NCI-H748 (cell line): ENCODE results near the gene TMEM150C.

ENCODE experiments used
- DNase-seq: peaks from one replicate; lab custom pipeline; 2025; ENCODE audit not compliant: unreplicated experiment; lab: John Stamatoyannopoulos, UW

The TMEM150C gene

GRCh38 chr4:82561786-82562563 lies at the start of gene TMEM150C:
TMEM150C (minus strand) TSS chr4:82561988; CDS start chr4:82504657, 57,331 bp downstream.
- peak; percentile 70 for DNase-seq

GRCh38 chr4:82611527-82611926 lies 49.7 kb upstream of the TMEM150C start:
- DNase-seq, result peak; percentile 22

GRCh38 chr4:82610041-82610440 lies 48.3 kb upstream of the TMEM150C start:
- no peak for DNase-seq

GRCh38 chr4:82606622-82607021 lies 44.8 kb upstream of the TMEM150C start:
- no peak for DNase-seq

GRCh38 chr4:82604522-82604921 lies 42.7 kb upstream of the TMEM150C start:
- DNase-seq, result no peak

- DNase-seq, result no peak
Measured at GRCh38 chr4:82601242-82602015, 39.6 kb upstream of the TMEM150C start.

- peak; percentile 35 for DNase-seq
Measured at GRCh38 chr4:82599336-82599735, 37.5 kb upstream of the TMEM150C start.

GRCh38 chr4:82594456-82594855 lies 32.7 kb upstream of the TMEM150C start:
- no peak for DNase-seq

GRCh38 chr4:82593411-82593810 lies 31.6 kb upstream of the TMEM150C start:
- no peak for DNase-seq

- DNase-seq, result no peak
Measured at GRCh38 chr4:82592639-82593038, 30.9 kb upstream of the TMEM150C start.

GRCh38 chr4:82591592-82591991 lies 29.8 kb upstream of the TMEM150C start:
- peak; percentile 52 for DNase-seq

GRCh38 chr4:82589756-82590155 lies 28.0 kb upstream of the TMEM150C start:
- DNase-seq, result no peak

- no peak for DNase-seq
Measured at GRCh38 chr4:82588771-82589270, 27.0 kb upstream of the TMEM150C start.

GRCh38 chr4:82587826-82588540 lies 26.2 kb upstream of the TMEM150C start:
- no peak for DNase-seq

GRCh38 chr4:82585690-82586435 lies 24.1 kb upstream of the TMEM150C start:
- peak; percentile 6 for DNase-seq

GRCh38 chr4:82584931-82585330 lies 23.1 kb upstream of the TMEM150C start:
- DNase-seq, result no peak

- DNase-seq, result no peak
Measured at GRCh38 chr4:82583897-82584587, 22.3 kb upstream of the TMEM150C start.

GRCh38 chr4:82579932-82580331 lies 18.1 kb upstream of the TMEM150C start:
- DNase-seq, result no peak

GRCh38 chr4:82578935-82579334 lies 17.1 kb upstream of the TMEM150C start:
- no peak for DNase-seq

- DNase-seq, result no peak
Measured at GRCh38 chr4:82577451-82577850, 15.7 kb upstream of the TMEM150C start.
